SIG-M5 (cell line): ENCODE measurements around the gene PCNX2.

Source experiments
- DNase-seq: peaks from one replicate; lab custom pipeline; 2025; lab: John Stamatoyannopoulos, UW

The PCNX2 gene

DNA sequence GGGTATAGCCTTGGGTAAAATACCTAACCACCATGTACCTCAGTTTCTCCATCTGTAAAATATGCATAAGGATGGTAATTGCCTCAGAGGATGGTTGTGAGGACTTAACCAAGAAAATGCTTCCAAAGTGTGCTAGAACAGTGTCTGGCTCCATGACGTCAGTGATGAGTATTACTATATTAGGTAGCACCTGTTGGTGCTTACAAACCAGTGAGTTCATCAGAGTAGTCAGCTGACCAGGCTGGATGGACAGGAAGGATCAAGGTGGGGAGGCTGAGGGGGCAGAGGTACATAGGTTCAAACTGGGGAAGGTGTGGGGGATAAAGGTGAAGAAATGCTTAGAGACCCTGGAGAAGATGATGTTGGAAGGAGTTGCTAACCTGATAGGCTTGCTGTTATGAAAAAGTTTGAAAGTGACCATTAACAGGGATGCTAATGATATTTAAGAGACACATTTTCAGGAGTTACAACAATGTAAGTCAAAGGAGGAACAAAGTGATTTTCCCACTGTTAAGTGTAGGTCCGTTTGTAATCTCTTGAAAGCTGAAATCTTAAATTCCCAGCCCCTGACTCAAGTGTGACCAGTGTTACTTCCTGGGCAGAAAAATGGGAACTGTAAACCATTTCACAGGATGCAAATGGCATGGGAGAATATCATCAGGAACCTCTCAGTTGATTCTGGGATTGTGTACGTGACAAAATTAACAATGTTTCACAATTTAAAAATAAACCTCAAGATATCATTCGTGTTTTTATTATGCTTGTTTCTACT is 340.7 kb downstream of the PCNX2 start:
- no peak for DNase-seq

DNA sequence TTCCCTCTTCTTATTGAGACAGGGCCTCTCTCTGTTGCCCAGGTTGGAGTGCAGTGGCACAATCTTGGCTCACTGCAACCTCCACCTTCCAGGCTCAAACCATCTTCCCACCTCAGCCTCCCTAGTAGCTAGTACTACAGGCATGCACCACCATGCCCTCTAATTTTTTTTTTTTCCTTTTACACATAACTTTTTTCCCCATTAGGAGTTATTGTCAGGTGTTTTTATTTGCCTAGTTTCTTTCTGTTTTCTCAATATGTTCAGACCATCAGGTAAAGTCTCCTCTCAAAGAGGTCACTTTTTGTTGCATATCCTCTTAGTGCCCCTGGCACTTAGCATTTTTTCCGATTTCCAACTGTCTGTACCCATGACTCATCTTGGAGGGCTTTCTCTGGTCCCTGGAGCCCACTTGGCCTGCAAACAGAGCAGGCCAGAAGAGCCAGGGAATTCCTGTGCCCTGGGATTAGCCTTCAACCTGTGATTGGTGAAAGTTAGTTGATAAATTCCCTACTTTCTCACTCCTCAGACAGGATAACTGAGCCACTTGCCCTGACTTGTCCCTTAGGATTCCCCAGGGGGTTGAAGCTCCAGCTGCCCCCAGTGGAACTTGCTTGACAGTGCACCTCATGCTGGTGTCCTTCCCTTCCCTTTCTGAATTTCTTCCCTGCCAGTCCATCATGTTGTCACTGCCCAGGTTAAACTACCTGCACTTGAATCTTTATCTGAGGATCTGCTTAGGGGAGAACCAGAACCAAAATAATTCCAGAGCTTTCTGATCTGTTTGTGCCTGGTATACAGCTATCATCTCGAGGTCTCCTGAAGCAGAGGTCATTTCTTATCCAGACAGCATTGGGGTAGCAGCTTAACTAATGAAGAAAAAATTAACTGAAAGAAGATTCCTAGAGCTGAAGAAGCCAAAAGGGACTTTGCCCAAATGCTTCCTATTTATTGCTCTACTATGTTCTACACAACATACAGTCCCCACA is 342.7 kb downstream of the PCNX2 start:
- no peak for DNase-seq

GRCh38 chr1:232951605-232952004 is 343.9 kb downstream of the PCNX2 start:
- no peak for DNase-seq

- no peak for DNase-seq
These were observed 344.3 kb downstream of the PCNX2 start for GRCh38 chr1:232951180-232951579.

GRCh38 chr1:232950197-232951176 is 345.0 kb downstream of the PCNX2 start, which contains the start of gene NTPCR:
Gene NTPCR, plus strand, starts transcription at chr1:232950611. Its CDS starts 100 bp downstream, at chr1:232950711.
- DNase-seq: peak; percentile 48

- no peak for DNase-seq
These were observed 345.8 kb downstream of the PCNX2 start for GRCh38 chr1:232949636-232950196.

GRCh38 chr1:232944347-232944746 is 351.2 kb downstream of the PCNX2 start:
- DNase-seq: no peak

- DNase-seq: no peak
These were observed 351.8 kb downstream of the PCNX2 start for GRCh38 chr1:232943679-232944252.

DNA sequence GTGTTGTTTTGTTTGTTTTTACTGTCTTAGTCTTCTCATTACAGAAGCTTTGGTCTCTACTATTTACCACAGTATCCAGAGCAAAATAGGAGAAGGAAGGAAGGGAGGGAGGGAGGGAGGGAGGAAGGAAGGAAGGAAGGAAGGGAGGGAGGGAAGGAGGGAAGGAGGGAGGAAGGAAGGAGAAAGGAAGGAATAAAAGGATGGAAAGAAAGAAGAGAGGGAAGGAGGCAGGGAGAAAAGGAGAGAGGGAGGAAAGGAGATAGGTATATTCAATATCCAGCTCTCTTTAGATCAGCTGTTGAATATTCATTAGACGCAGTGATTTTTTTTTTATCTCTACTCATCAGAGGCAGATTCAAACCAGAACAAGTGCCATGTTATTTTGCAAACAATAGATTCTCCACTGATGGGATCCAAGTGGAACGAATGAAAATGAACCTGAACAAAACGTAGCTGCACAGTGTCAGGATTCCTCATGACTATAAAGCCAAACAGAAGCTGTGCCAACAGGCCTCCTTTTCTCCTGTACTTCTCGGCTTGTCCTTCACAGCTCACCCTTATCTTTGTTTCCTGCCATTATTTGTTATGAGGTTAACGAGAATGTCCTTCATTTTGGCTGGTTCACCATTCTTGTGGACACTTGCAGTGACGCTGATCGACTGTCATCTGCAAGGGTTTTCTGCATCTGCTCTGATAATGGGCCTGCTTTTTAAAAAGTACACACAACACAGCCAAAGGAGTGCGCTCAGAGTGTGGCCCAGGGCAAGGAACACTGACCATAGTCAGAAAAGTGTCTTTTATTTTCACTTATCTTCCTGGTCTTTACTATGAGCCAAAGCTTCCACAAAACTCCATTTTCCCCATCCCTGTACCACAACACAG is 352.9 kb downstream of the PCNX2 start:
- no peak for DNase-seq

DNA sequence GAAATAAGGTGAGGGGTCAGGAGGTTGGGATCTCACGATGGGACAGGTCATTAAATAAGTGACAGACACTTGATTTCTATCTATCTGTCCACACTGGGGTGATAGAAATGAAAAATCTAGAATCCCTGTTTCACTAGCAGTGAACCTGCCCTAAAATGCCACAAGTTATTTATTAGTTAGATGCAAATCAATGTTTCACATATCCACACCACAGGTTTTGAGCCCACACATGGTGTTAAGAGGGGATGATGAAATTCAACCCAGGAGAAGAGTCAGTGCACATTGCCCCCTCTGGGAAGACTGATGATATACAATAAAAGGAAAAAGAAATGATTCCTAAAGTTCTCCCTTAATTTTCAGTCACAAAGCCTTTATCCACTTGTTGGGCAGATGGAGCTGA is 355.3 kb downstream of the PCNX2 start:
- no peak for DNase-seq

DNA sequence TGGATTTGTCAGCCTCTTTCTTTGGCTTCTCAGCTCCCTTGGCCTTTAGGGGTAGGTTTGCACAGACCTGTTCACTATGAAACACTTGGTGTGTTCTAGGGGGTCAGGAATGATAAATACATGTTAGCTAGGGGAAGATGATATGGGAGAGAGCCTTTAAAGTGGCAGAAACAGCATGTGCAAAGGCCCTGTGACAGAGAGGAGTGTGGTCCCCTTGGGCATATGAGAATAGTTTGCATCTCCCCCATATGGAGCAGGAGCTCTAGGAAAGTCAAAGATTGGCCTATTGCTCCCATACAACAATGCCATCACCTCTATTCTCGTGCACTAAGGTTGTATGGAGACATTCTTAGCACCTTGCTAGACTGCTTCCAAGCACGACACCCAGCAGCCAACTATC is 355.8 kb downstream of the PCNX2 start:
- no peak for DNase-seq

DNA sequence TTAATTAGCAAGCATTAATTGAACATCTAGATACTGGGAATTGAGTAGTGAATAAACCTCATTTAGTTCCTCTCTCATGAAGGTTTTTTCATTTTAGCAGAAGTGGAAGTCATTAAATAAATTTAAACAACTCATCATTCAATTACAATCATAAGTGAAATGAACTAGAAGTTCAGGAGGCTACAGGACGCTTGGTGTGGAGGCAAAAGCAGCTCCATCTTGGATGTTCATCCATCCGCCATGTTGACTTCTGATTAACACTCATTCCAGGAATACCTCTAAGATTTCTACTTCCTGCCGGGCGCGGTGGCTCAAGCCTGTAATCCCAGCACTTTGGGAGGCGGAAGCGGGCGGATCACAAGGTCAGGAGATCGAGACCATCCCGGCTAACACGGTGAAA is 356.6 kb downstream of the PCNX2 start:
- no peak for DNase-seq

GRCh38 chr1:232937741-232938375 is 357.7 kb downstream of the PCNX2 start:
- peak; percentile 92 for DNase-seq

- DNase-seq: no peak
These were observed 358.6 kb downstream of the PCNX2 start for GRCh38 chr1:232936941-232937340.
